ENCODE data around the gene ALDH2.
"Not testable (repeated sequence)": the region's sequence is repeated elsewhere in the genome, so short reads cannot be mapped to it uniquely, and the experiment has no call there.

The ALDH2 gene

GRCh38 chr12:111791507-111791906 lies 24.8 kb downstream of the ALDH2 start:
- DNase-seq, result no peak

- no peak for DNase-seq
These were observed 25.6 kb downstream of the ALDH2 start for GRCh38 chr12:111792155-111792855.

GRCh38 chr12:111792856-111793235 lies 26.1 kb downstream of the ALDH2 start:
- DNase-seq, result no peak

GRCh38 chr12:111798182-111798581 lies 31.4 kb downstream of the ALDH2 start:
- no peak for DNase-seq

GRCh38 chr12:111799758-111800157 lies 33.0 kb downstream of the ALDH2 start:
- DNase-seq, result no peak

GRCh38 chr12:111803038-111803626 lies 36.4 kb downstream of the ALDH2 start:
- DNase-seq, result no peak

GRCh38 chr12:111803851-111804250 lies 37.1 kb downstream of the ALDH2 start:
- DNase-seq, result no peak

- no peak for DNase-seq
These were observed 39.6 kb downstream of the ALDH2 start for GRCh38 chr12:111806304-111806703.

GRCh38 chr12:111807232-111807631 lies 40.5 kb downstream of the ALDH2 start:
- DNase-seq, result no peak

GRCh38 chr12:111812881-111813741 lies 46.4 kb downstream of the ALDH2 start:
- DNase-seq, result peak; percentile 72

- DNase-seq, result no peak
These were observed 49.4 kb downstream of the ALDH2 start for GRCh38 chr12:111816065-111816615.

- not testable (repeated sequence) for DNase-seq
These were observed 50.2 kb downstream of the ALDH2 start for GRCh38 chr12:111816898-111817297.

- DNase-seq, result no peak
These were observed 51.6 kb downstream of the ALDH2 start for GRCh38 chr12:111818340-111818739.

GRCh38 chr12:111819191-111820158 lies 52.7 kb downstream of the ALDH2 start:
- DNase-seq, result no peak

- not testable (repeated sequence) for DNase-seq
These were observed 54.1 kb downstream of the ALDH2 start for GRCh38 chr12:111820828-111821227.

- DNase-seq, result no peak
These were observed 56.2 kb downstream of the ALDH2 start for GRCh38 chr12:111822886-111823285.

GRCh38 chr12:111823891-111824290 lies 57.2 kb downstream of the ALDH2 start:
- no peak for DNase-seq

- peak; percentile 37 for DNase-seq
These were observed 57.6 kb downstream of the ALDH2 start for GRCh38 chr12:111824312-111824711.

- DNase-seq, result no peak
These were observed 58.8 kb downstream of the ALDH2 start for GRCh38 chr12:111825509-111825908.

- no peak for DNase-seq
These were observed 59.6 kb downstream of the ALDH2 start for GRCh38 chr12:111826316-111826715.

- DNase-seq, result no peak
These were observed 60.3 kb downstream of the ALDH2 start for GRCh38 chr12:111826992-111827391.

GRCh38 chr12:111827907-111828306 lies 61.2 kb downstream of the ALDH2 start:
- DNase-seq, result no peak
